ENCODE data around the gene ZMAT5. TPM values are rescaled to one million over a fixed set of nuclear protein-coding genes. Genes with fewer than 3 reads are reported as not detected.

ZMAT5 gene
- total and polyA plus RNA-seq, 2 of the 13 experiments (the other 11 are each of a cell fraction or from before 2014, with no cell fraction given): 20.7 to 27.8 TPM

GRCh38 chr22:29767171-29768051 lies 604 bp upstream of the ZMAT5 start, which contains the start of gene UQCR10 (continued):
- no peak for TF ChIP-seq HES4 (CRISPR knock-in tag; IDR thresholded peaks at IDR 0.05; ENCODE audit: borderline replicate concordance)
- no peak for TF ChIP-seq ZNF766 (CRISPR knock-in tag; IDR thresholded peaks at IDR 0.05; ENCODE audit: borderline replicate concordance)
- peak; percentile 77; the same call in 1 of the 2 replicates for TF ChIP-seq YEATS4 (CRISPR knock-in tag; IDR thresholded peaks at IDR 0.05; ENCODE audit: borderline replicate concordance)
- TF ChIP-seq ZNF644 (CRISPR knock-in tag; IDR thresholded peaks at IDR 0.05; ENCODE audit: low read depth): no peak
- TF ChIP-seq TIGD3 (CRISPR knock-in tag; IDR thresholded peaks at IDR 0.05; ENCODE audit: borderline replicate concordance): no peak
- TF ChIP-seq SAP130 (CRISPR knock-in tag; IDR thresholded peaks at IDR 0.05; ENCODE audit: low read depth): peak; percentile 68; the same call in 1 of the 2 replicates
- no peak for TF ChIP-seq LBX2 (CRISPR knock-in tag; IDR thresholded peaks at IDR 0.05; ENCODE audit: borderline replicate concordance)
- no peak for TF ChIP-seq SIN3A (IDR thresholded peaks at IDR 0.05; ENCODE audit: borderline replicate concordance, low read depth, low read length)
- peak; percentile 20; the same call in 1 of the 2 replicates for TF ChIP-seq FOXP4 (CRISPR knock-in tag; IDR thresholded peaks at IDR 0.05)
- peak; percentile 40; the same call in 1 of the 2 replicates for TF ChIP-seq ZHX2 (IDR thresholded peaks at IDR 0.05; ENCODE audit: low read depth)
- no peak for TF ChIP-seq ZHX2 (CRISPR knock-in tag; IDR thresholded peaks at IDR 0.05; ENCODE audit: borderline replicate concordance)
- TF ChIP-seq ZNF296 (CRISPR knock-in tag; conservative IDR thresholded peaks at IDR 0.05): no peak
- 0 out of 2 replicates have a peak, but pooled peaks have one; percentile 27 for TF ChIP-seq PAX8 (CRISPR knock-in tag; IDR thresholded peaks at IDR 0.05; ENCODE audit: borderline replicate concordance)
- no peak for TF ChIP-seq BRF2 (CRISPR knock-in tag; IDR thresholded peaks at IDR 0.05)
- no peak for TF ChIP-seq ZBTB20 (CRISPR knock-in tag; IDR thresholded peaks at IDR 0.05; ENCODE audit: borderline replicate concordance, low read depth)
- TF ChIP-seq NR3C1 (CRISPR knock-in tag; IDR thresholded peaks at IDR 0.05): no peak
- no peak for TF ChIP-seq KAT2B (IDR thresholded peaks at IDR 0.05; ENCODE audit: borderline replicate concordance, low read depth, low read length)
- no peak for TF ChIP-seq HDAC1 (CRISPR knock-in tag; IDR thresholded peaks at IDR 0.05)
